HG03095 (cell line): Measurements from ENCODE around the gene PHYH.

Experiments
- ATAC-seq: cut with Tn5 transposase; IDR thresholded peaks from one replicate; pipeline ENCODE4 v1.9.1; 2021; ENCODE audit warnings: moderate library complexity; ENCODE audit not compliant: unreplicated experiment

Gene PHYH

GRCh38 chr10:13231190-13231589, 68.7 kb downstream of the PHYH start:
- no peak for ATAC-seq
